Omental fat pad (tissue), 4 donors: ENCODE measurements around the gene TMEM134. TPM values are rescaled to one million over a fixed set of nuclear protein-coding genes. Genes with fewer than 3 reads are reported as not detected.
"Not testable (repeated sequence)": the region's sequence is repeated elsewhere in the genome, so short reads cannot be mapped to it uniquely, and the experiment has no call there.

ENCODE experiments used
- ATAC-seq: fragments of 150-250 bp; one replicate; pipeline ENCODE4 v1.9.1; 2016; ENCODE audit warnings: mild to moderate bottlenecking, moderate library complexity; ENCODE audit not compliant: low FRiP score
- DNase-seq: peaks from one replicate; pipeline ENCODE4 v3.0.0-alpha.2; 2019; ENCODE audit warnings: low spot score
- CTCF ChIP-seq, 3 donors: fragments of 450-650 bp; IDR thresholded peaks; one replicate each; pipeline ENCODE4 v1.5.1; 2016 to 2017; ENCODE audit warnings: antibody characterized with exemption in 3 of 3, mild to moderate bottlenecking in 3 of 3, moderate library complexity in 2 of 3
- total RNA-seq, 4 donors: library from RNA; depleted of rRNA; stranded (reverse); fragments of >200 nt; gene quantifications; one replicate each; pipeline ENCODE4 v1.1.0, GENCODE V29; 2016

Gene TMEM134
- total RNA-seq, 4 donors from 2014 or later = 33.6 to 56.6 (median 44.0) TPM

GRCh38 chr11:67466962-67467771 is 1.9 kb downstream of the TMEM134 start:
- ATAC-seq (no peak), DNase-seq (no peak)
- TF ChIP-seq CTCF (IDR thresholded peaks at IDR 0.05) = no peak

GRCh38 chr11:67466367-67466766 is 2.7 kb downstream of the TMEM134 start:
- DNase-seq (no peak), ATAC-seq (no peak)
- no peak for TF ChIP-seq CTCF (IDR thresholded peaks at IDR 0.05)

DNA sequence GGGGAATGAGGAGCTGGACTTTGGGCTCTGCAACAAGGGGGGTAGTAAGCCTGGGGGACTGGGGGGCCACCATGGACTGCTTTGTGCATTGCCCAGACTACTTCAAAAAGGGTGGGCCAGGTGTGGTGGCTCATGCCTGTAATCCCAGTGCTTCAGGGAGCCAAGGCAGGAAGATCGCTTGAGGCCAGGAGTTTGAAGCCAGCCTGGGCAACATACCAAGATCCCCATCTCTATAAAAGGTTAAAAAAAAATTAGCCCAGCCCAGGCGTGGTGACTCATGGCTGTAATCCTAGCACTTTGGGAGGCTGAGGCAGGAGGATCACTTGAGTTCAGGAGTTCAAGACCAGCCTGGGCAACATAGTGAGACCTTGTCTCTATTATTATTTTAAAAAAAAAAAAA is 3.5 kb downstream of the TMEM134 start:
- ATAC-seq, DNase-seq: not testable (repeated sequence)

GRCh38 chr11:67465189-67465510 is 3.9 kb downstream of the TMEM134 start:
- ATAC-seq (no peak), DNase-seq (no peak)
- no peak for TF ChIP-seq CTCF (IDR thresholded peaks at IDR 0.05)

DNA sequence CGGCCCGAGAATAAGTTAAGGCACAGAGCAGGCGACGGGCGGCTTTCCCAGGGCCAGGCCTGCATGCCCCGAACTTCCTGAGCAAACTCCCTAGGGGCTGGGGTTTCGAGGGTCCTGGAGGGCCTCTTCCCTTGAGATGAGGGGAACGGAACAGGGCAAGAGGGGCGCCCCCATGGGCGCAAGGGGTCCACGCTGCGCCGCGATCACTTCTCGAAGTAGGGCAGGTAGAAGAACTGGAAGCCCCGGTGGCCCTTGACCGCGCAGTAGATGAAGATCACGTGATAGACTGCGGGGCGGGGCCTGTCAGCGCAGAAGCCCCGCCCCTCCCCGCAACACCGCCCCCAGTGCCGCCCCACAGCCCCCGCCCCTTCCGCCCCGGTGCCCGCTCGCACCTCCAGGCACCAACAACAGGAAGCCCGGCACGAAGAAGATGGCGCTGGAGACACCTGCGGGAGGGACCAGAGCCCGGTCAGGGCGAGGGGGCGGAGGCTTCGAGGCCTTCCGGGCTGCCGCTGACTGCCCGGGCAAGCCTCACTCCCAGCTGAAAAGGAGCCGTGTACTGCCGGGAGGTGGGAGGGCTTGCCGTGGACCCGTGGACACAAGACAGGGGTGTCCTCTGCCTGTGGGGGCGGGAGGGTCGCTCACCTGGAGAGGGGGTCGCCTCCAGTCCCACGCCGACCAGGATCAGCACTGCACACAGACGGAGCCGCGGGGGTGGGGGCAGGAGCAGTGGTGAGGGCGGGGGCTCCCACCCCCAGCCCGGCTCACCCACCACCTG is 4.5 kb downstream of the TMEM134 start:
- no peak for TF ChIP-seq CTCF (IDR thresholded peaks at IDR 0.05)
- ATAC-seq = peak; percentile 65
- peak; percentile 63 for DNase-seq

- no peak for DNase-seq
- TF ChIP-seq CTCF (IDR thresholded peaks at IDR 0.05) = no peak
- no peak for ATAC-seq
Observed at GRCh38 chr11:67463680-67464410, 5.2 kb downstream of the TMEM134 start.

DNA sequence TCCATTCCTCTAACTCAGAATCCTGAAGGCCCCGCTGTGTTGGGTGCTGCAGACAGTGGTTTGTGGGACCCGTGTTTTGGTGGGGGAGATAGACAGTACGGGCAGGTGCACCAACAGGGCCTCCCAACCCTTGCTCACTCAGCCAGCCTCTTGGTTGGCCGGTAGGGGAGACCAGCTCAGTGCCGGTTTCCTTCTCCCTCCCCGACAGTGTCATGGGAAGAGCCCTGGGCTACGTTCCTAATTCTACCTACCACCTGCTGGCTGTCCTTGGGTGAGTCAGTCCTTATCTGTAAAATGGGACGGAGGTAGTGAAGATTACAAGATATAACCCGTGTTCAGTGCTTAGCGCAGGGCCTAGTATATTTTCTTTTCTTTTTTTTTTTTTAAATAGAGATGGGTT is 5.9 kb downstream of the TMEM134 start:
- DNase-seq = no peak
- no peak for TF ChIP-seq CTCF (IDR thresholded peaks at IDR 0.05)
- no peak for ATAC-seq
